OCI-LY7 (cell line): Measurements from ENCODE around the gene ARRDC1. TPM values are rescaled to one million over a fixed set of nuclear protein-coding genes. Genes with fewer than 3 reads are reported as not detected.

Source experiments
- BruUV-seq: library from RNA; stranded (reverse); fragments of 400-500 nt; replicated peaks from 2 replicates; lab custom pipeline; 2021; lab: Mats Ljungman, UMichigan
- CTCF ChIA-PET: fragments of 300-600 bp; sonication (Branson Sonifier 250); formaldehyde crosslinking; loops from one replicate; lab custom pipeline; 2022; ENCODE audit warnings: antibody characterized with exemption; ENCODE audit not compliant: unreplicated experiment; lab: Charles Lee
- POLR2A ChIA-PET: fragments of 300-600 bp; sonication (Branson Sonifier 250); formaldehyde crosslinking; loops from one replicate; lab custom pipeline; 2022; ENCODE audit warnings: antibody characterized with exemption; lab: Charles Lee
- DNase-seq: peaks from one replicate; pipeline ENCODE4 v3.0.0-alpha.2; 2015; ENCODE audit warnings: low spot score
- H2AFZ ChIP-seq: fragments of 200-600 bp; sonication (generic), shearing (Covaris generic); 2 replicates; pipeline ENCODE4 v1.6.1; 2014; ENCODE audit warnings: mild to moderate bottlenecking, antibody characterized with exemption, low read length, moderate library complexity
- H3K27ac ChIP-seq: fragments of 200-600 bp; sonication (generic); 2 replicates; pipeline ENCODE4 v1.5.1; 2014; ENCODE audit warnings: mixed run types, low read depth, mild to moderate bottlenecking, moderate library complexity, low read length, inconsistent platforms; ENCODE audit not compliant: poor library complexity, severe bottlenecking
- H3K36me3 ChIP-seq: fragments of 200-600 bp; sonication (generic); 2 replicates; pipeline ENCODE4 v1.6.1; 2014; ENCODE audit warnings: mild to moderate bottlenecking, antibody characterized with exemption, low read length, moderate library complexity, mixed read lengths; ENCODE audit not compliant: insufficient read depth
- H3K4me1 ChIP-seq: fragments of 200-600 bp; sonication (generic); 2 replicates; pipeline ENCODE4 v1.5.1; 2014; ENCODE audit warnings: mild to moderate bottlenecking, low read length; ENCODE audit not compliant: insufficient read depth, poor library complexity, severe bottlenecking
- H3K4me2 ChIP-seq: fragments of 200-600 bp; sonication (generic); 2 replicates; pipeline ENCODE4 v1.6.1; 2014; ENCODE audit warnings: mild to moderate bottlenecking, low read length
- H3K4me3 ChIP-seq: fragments of 200-600 bp; sonication (generic); 2 replicates; pipeline ENCODE4 v1.5.1; 2014; ENCODE audit warnings: mild to moderate bottlenecking, low read depth, low read length; ENCODE audit not compliant: poor library complexity, severe bottlenecking
- H3K79me2 ChIP-seq: fragments of 200-600 bp; sonication (generic); 2 replicates; pipeline ENCODE4 v1.6.1; 2016; ENCODE audit warnings: low read depth, mild to moderate bottlenecking, low read length, moderate library complexity, mixed read lengths; ENCODE audit not compliant: insufficient read depth
- H3K9me2 ChIP-seq: fragments of 200-600 bp; sonication (generic); 2 replicates; pipeline ENCODE4 v1.6.1; 2016; ENCODE audit warnings: mild to moderate bottlenecking, low read length, mixed read lengths; ENCODE audit not compliant: insufficient read depth
- H3K9me3 ChIP-seq: fragments of 200-600 bp; sonication (generic); 2 replicates; pipeline ENCODE4 v1.6.1; 2014; ENCODE audit warnings: mild to moderate bottlenecking, mixed run types, low read length, mixed read lengths
- H4K20me1 ChIP-seq: fragments of 200-600 bp; sonication (generic); 2 replicates; pipeline ENCODE4 v1.6.1; 2014; ENCODE audit warnings: mild to moderate bottlenecking, antibody characterized with exemption, low read length, moderate library complexity, mixed read lengths; ENCODE audit not compliant: insufficient read depth
- CTCF ChIP-seq: fragments of 200-600 bp; sonication (generic); conservative IDR thresholded peaks from 2 replicates; pipeline ENCODE4 v1.5.1; 2014; ENCODE audit warnings: mild to moderate bottlenecking, antibody characterized with exemption, low read length, moderate library complexity, mixed read lengths
- EZH2phosphoT487 ChIP-seq: fragments of 200-600 bp; sonication (generic); IDR thresholded peaks from 2 replicates; pipeline ENCODE4 v1.6.1; 2018; ENCODE audit warnings: low read depth, borderline replicate concordance, mild to moderate bottlenecking, mixed run types, antibody characterized with exemption, low read length, moderate library complexity, mixed read lengths
- intact Hi-C: fragments of 100-400 bp; cut with micrococcal nuclease; formaldehyde crosslinking; loops from one replicate; pipeline ENCODE4 v1.10.0; 2022; ENCODE audit not compliant: unreplicated experiment
- total RNA-seq, 2 experiments: library from RNA; depleted of rRNA in 1 of 2; stranded (reverse); fragments of >200 nt in 1 of 2; shearing (Covaris generic) in 1 of 2; gene quantifications; 2 replicates each; pipeline ENCODE4 v1.2.3, GENCODE V29; 2014 to 2022

Gene ARRDC1
- total RNA-seq, 2 experiments from 2014 or later: 59.6 to 70.3 TPM

DNA sequence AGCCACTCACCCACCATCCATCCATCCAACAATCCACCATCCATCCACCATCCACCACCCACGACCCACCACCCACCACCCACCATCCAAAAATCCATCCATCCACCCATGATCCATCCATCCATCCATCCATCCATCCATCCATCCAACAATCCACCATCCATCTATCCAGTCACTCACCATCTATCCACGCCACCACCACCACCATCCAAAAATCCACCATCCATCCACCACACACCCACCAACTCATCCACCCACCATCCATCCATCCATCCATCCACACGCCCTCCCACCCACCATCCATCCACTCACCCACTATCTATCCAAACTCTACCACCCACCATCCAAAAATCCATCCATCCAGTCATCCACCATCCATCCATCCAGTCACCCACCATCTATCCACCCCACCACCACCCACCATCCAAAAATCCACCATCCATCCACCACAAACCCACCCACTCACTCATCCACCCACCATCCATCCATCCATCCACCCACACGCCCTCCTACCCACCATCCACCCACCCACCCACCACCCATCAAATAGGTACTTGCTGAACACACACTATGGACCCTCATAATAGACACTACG, 35.8 kb upstream of the ARRDC1 start:
- peaks cover 61% of the 10 kb centered on the region for H3K36me3 ChIP-seq
- intact Hi-C loops: no loop called here
- TF ChIP-seq CTCF (no peak), EZH2phosphoT487 (no peak)
- no TSS peak for BruUV-seq
- H2AFZ ChIP-seq: no peak overlapping the region
- H3K4me2 ChIP-seq: no peak overlapping the region
- no peaks in the 10 kb centered on the region for H3K9me2 ChIP-seq
- H3K4me3 ChIP-seq: no peak overlapping the region
- no peak for DNase-seq
- H4K20me1 ChIP-seq: 0 out of 2 replicates have a peak, but pooled peaks cover 3% of the 10 kb centered on the region
- no peak overlapping the region for H3K27ac ChIP-seq
- peaks cover 3% of the 10 kb centered on the region for H3K4me1 ChIP-seq
- ChIA-PET CTCF (no interaction called here), POLR2A (no interaction called here)
- H3K9me3 ChIP-seq: peaks cover 6% of the 10 kb centered on the region; the same call in 1 of the 2 replicates
- peaks cover 15% of the 10 kb centered on the region for H3K79me2 ChIP-seq

GRCh38 chr9:137570566-137570965, 34.9 kb upstream of the ARRDC1 start:
- Histone ChIP-seq H3K4me3 (no peak overlapping the region), H3K36me3 (peaks cover 65% of the 10 kb centered on the region), H3K79me2 (peaks cover 24% of the 10 kb centered on the region), H3K27ac (no peak overlapping the region), H3K4me2 (no peak overlapping the region), H3K4me1 (peaks cover 11% of the 10 kb centered on the region), H3K9me3 (peaks cover 6% of the 10 kb centered on the region; the same call in 1 of the 2 replicates), H4K20me1 (0 out of 2 replicates have a peak, but pooled peaks cover 6% of the 10 kb centered on the region), H2AFZ (no peak overlapping the region), H3K9me2 (no peaks in the 10 kb centered on the region)
- POLR2A ChIA-PET: no interaction called here
- BruUV-seq: no TSS peak
- no peak for DNase-seq
- CTCF ChIA-PET: no interaction called here
- intact Hi-C loops: no loop called here
- TF ChIP-seq EZH2phosphoT487 (no peak), CTCF (no peak)

DNA sequence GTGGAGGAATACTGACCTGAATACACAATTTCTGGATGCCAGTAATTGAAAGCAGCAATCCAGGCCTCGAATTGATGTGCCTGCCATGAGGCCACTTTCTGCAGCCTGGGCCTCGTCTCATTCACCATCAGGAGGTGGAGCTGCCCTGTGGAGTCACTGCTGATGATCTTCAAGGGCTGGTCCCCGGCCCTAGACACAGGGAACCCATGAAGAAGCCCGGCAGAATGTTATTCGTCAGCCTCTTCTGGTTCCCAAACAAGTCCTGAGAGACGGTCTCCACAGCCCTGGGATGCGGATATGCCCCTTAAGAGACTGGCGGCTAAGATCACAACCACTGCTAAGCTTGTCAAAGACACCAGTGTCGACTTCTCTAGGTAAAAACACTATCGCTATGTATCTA, 31.3 kb upstream of the ARRDC1 start:
- Histone ChIP-seq H3K4me2 (no peak overlapping the region), H3K4me1 (peaks cover 38% of the 10 kb centered on the region), H3K9me2 (no peaks in the 10 kb centered on the region), H3K27ac (no peak overlapping the region), H3K36me3 (peaks cover 73% of the 10 kb centered on the region), H3K4me3 (no peak overlapping the region), H3K79me2 (peaks cover 52% of the 10 kb centered on the region), H2AFZ (no peak overlapping the region), H4K20me1 (peaks cover 12% of the 10 kb centered on the region; the same call in 1 of the 2 replicates), H3K9me3 (no peaks in the 10 kb centered on the region)
- no peak for TF ChIP-seq EZH2phosphoT487
- no peak for TF ChIP-seq CTCF
- no peak for DNase-seq
- CTCF ChIA-PET: no interaction called here
- no TSS peak for BruUV-seq
- intact Hi-C loops: no loop called here
- POLR2A ChIA-PET: no interaction called here
